RWPE1 (cell line): Measurements from ENCODE around the gene TIE1.

Experiments used
- CTCF ChIA-PET: fragments of 350-600 bp; sonication (Branson Sonifier 250); formaldehyde crosslinking; extraction: SDS; loops from one replicate; lab custom pipeline; 2021; lab: Yijun Ruan, JAX
- POLR2A ChIA-PET: fragments of 400-600 bp; formaldehyde crosslinking; extraction: SDS; loops from one replicate; lab custom pipeline; 2020; ENCODE audit warnings: antibody characterized with exemption; ENCODE audit not compliant: low non-redundant PET; lab: Yijun Ruan, JAX
- DNase-seq: peaks from one replicate; pipeline ENCODE4 v3.0.0; 2012; ENCODE audit warnings: low spot score
- H3K27ac ChIP-seq: fragments of 450-650 bp; 2 replicates; pipeline ENCODE4 v1.5.1; 2017
- TF ChIP-seq, protein P1 (sequence below): fragments of 450-650 bp; conservative IDR thresholded peaks from 2 replicates; pipeline ENCODE4 v1.5.1; 2017; ENCODE audit warnings: low read depth, mild to moderate bottlenecking

The TIE1 gene

DNA sequence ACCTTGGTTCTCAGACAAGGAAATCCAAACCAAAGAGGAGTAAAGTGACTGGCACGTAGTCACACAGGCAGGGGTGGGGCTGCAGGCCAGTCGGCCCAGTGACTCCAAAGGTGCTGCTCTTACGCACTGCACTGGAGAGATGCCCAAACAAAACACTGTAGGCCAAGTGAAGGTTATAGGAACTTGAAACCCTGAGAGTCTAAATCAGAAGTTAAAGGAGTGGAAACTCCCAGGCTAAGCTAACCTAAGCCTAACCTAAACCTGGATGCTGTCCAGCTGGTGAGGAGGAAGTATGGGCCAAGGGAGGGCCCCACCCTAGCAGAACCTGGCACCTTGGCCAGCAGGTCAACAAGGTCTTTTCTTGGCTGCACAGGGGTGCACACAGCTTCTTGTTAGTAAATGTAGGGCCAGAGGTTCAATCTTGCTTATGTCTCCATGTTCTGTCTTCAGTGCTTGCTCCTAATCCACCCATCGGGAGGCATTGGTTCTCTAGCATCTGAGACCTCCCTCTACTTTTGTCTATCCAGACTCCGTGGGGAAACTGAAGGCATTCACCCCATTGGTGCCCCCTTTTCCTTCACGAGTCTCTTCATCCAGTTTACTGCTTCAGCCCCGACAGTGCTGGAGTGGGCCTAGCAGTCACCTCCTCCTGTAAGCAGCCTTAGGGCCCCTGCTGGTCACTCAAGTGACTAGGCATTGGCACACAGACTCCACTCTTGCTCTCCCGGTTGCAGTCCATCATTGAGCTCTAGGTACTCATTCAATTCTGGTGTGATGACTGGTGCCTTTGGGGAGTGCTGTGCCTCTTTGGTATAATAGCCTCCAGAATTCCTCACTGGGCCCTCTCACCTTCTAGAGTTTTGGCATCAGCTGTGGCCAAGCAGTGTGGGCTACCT lies 43.9 kb upstream of the TIE1 start:
- H3K27ac ChIP-seq: no peak overlapping the region
- DNase-seq: no peak
- CTCF ChIA-PET: interaction anchor here (0.5 kb wide), 1 partner anchor 14 kb away, joined by 4 read pairs; no protein-coding TSS in a partner anchor
- TF ChIP-seq, protein P1, sequence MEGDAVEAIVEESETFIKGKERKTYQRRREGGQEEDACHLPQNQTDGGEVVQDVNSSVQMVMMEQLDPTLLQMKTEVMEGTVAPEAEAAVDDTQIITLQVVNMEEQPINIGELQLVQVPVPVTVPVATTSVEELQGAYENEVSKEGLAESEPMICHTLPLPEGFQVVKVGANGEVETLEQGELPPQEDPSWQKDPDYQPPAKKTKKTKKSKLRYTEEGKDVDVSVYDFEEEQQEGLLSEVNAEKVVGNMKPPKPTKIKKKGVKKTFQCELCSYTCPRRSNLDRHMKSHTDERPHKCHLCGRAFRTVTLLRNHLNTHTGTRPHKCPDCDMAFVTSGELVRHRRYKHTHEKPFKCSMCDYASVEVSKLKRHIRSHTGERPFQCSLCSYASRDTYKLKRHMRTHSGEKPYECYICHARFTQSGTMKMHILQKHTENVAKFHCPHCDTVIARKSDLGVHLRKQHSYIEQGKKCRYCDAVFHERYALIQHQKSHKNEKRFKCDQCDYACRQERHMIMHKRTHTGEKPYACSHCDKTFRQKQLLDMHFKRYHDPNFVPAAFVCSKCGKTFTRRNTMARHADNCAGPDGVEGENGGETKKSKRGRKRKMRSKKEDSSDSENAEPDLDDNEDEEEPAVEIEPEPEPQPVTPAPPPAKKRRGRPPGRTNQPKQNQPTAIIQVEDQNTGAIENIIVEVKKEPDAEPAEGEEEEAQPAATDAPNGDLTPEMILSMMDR: no peak
- POLR2A ChIA-PET: no interaction called here

DNA sequence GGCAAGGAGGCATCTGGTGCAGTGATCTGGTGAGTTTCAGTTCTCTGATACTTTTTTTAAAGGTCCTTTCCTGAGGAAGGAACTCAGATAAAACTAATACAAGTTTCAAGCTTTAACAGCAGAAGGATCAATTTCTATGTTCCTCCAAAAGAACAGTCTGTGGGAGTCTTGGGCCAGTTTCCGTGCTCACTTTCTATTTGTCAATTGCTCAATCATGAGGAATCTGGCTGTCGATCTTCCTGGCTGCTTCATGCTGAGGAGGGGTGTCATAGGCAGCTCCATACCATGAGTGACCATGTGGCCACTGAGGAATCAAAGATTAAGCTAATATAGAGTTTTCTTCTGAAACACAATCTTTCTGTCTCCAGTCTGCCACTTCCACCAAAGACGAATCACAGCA lies 42.4 kb upstream of the TIE1 start:
- no peak for DNase-seq
- ChIA-PET POLR2A (no interaction called here), CTCF (no interaction called here)
- H3K27ac ChIP-seq: no peak overlapping the region
- TF ChIP-seq, protein P1: no peak

DNA sequence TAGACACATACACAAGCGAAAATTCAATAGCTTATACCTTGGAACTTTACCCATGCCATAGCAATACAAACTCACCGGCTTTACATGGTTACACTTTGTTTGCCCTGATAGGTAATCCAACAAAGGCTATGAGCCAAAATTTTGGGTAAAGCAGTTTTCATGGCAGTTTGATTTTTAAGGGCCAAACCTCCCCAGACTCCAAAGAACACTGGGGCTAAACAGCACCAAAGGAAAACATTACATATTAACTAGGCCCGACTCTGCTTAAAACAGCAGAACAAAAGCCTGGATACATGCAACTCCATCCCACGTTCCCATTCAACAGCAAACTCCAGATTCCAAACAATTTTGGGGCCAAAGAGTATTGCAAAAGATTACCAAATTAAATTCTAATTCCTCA lies 35.4 kb upstream of the TIE1 start:
- no peak for DNase-seq
- ChIA-PET POLR2A (no interaction called here), CTCF (no interaction called here)
- no peak overlapping the region for H3K27ac ChIP-seq
- TF ChIP-seq, protein P1: no peak

DNA sequence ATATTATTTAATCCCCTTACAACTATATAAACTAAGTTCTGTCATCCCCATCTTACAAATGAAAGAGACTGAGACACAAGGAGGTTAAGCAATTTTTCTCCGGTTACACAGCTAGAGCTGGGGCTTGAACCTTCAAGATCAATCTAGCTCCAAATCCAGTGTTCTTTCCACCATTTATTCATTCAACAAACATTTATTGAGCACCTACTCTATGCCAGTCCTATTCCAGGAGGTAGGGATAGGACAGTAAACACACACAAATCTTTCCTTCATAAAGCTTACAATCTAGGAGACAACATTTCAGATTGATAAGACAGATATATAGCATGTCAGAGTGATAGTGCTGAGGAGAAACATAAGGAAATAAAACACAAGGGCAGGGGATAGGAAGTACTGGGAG lies 33.9 kb upstream of the TIE1 start:
- no peak overlapping the region for H3K27ac ChIP-seq
- CTCF ChIA-PET: interaction anchor here (0.7 kb wide), 1 partner anchor 1093 kb away, joined by 3 read pairs; no protein-coding TSS in a partner anchor
- no peak for DNase-seq
- POLR2A ChIA-PET: no interaction called here
- TF ChIP-seq, protein P1: no peak

DNA sequence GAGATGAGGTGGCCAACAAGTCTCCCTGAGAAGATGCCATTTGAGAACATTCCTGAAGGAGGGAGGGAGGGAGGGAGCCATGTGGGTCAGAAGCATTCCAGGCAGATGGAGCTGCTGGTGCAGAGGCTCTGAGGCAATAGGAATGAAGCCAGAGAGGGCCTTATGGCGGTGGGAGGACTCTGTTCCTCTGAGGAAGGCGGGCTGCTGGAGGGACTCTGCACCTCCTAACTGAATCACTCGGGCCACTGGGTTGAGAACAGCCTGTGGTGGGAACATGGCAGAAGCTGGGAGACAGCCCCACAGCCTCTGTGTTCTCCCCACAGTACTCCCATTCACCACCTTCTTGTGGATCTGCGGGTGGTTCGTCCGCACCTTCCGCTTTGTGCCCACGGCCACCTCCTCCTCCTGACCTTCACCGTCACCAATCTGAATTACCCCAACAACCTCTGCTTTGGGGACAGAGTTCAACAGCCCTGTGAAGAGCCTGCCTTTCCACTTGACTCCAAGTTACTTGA lies 33.4 kb upstream of the TIE1 start:
- TF ChIP-seq, protein P1: no peak
- no peak for DNase-seq
- POLR2A ChIA-PET: no interaction called here
- CTCF ChIA-PET: interaction anchor here (0.7 kb wide), 2 partner anchors 28 to 1094 kb away, joined by 3 read pairs; no protein-coding TSS in a partner anchor
- H3K27ac ChIP-seq: no peak overlapping the region

DNA sequence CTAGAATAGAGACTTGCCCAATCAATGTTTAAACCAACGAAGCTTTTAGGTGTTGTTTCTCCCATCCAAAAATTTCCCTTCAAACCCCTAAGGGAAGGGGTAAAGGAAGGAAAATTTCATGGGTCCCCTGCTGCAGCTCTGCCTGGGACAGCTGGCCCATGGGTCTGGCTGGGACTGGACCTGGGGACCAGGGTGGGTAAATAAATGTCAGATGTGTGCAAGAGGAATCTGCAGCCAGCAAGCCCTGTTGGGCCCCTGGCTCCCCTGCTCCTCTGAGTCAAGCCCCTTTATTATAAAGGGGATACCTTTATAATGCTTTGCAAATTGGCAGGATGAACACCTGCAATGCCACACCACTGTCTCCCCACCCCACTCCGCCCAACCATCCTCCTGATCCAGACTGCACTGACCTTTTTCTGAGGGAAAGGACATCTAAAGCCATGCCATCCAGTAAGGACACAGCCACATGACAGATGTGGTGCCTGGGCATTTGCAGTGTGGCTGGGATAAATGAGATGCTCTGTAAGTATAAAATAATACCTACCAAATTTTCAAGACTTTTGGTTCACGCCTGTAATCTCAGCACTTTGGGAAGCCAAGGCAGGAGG lies 32.9 kb upstream of the TIE1 start:
- POLR2A ChIA-PET: no interaction called here
- no peak for DNase-seq
- H3K27ac ChIP-seq: no peak overlapping the region
- TF ChIP-seq, protein P1: no peak
- CTCF ChIA-PET: interaction anchor here (0.7 kb wide), 1 partner anchor 29 kb away, joined by 3 read pairs; no protein-coding TSS in a partner anchor
